OCI-LY1 (cell line): ENCODE measurements around the gene SRBD1.
"Not testable (repeated sequence)": the region's sequence is repeated elsewhere in the genome, so short reads cannot be mapped to it uniquely, and the experiment has no call there.

Experiments
- H2AFZ ChIP-seq: fragments of 200-600 bp; sonication (generic), shearing (Covaris generic); 2 replicates; pipeline ENCODE4 v1.6.0; 2014; ENCODE audit warnings: antibody characterized with exemption, mild to moderate bottlenecking, low read length
- H3F3A ChIP-seq: fragments of 200-600 bp; sonication (generic), shearing (Covaris generic); 2 replicates; pipeline ENCODE4 v1.6.0; 2014; ENCODE audit warnings: mild to moderate bottlenecking, antibody characterized with exemption, low read length, moderate library complexity; ENCODE audit not compliant: insufficient read depth
- H3K27ac ChIP-seq: fragments of 200-600 bp; sonication (generic); 2 replicates; pipeline ENCODE4 v1.5.1; 2014; ENCODE audit warnings: low read length, mixed run types, mild to moderate bottlenecking, low read depth; ENCODE audit not compliant: poor library complexity, severe bottlenecking
- H3K27me3 ChIP-seq: fragments of 200-600 bp; sonication (generic); 2 replicates; pipeline ENCODE4 v1.6.0; 2014; ENCODE audit warnings: antibody characterized with exemption, mild to moderate bottlenecking, low read length, moderate library complexity; ENCODE audit not compliant: insufficient read depth
- H3K36me3 ChIP-seq: fragments of 200-600 bp; sonication (generic); 2 replicates; pipeline ENCODE4 v1.6.1; 2014; ENCODE audit warnings: mild to moderate bottlenecking, antibody characterized with exemption, low read length, moderate library complexity, mixed read lengths; ENCODE audit not compliant: insufficient read depth
- H3K4me1 ChIP-seq: fragments of 200-600 bp; sonication (generic); 2 replicates; pipeline ENCODE4 v1.5.1; 2014; ENCODE audit warnings: mild to moderate bottlenecking, low read length, moderate library complexity; ENCODE audit not compliant: insufficient read depth, severe bottlenecking
- H3K4me2 ChIP-seq: fragments of 200-600 bp; sonication (generic), shearing (Covaris generic); 2 replicates; pipeline ENCODE4 v1.6.1; 2014; ENCODE audit warnings: low read length
- H3K4me3 ChIP-seq: fragments of 200-600 bp; sonication (generic); 2 replicates; pipeline ENCODE4 v1.5.1; 2014; ENCODE audit warnings: low read length, low read depth, mild to moderate bottlenecking, mixed read lengths; ENCODE audit not compliant: poor library complexity, severe bottlenecking
- H3K79me2 ChIP-seq: fragments of 200-600 bp; shearing (Covaris generic); 2 replicates; pipeline ENCODE4 v1.6.1; 2016; ENCODE audit warnings: mixed run types, low read length, mixed read lengths; ENCODE audit not compliant: insufficient read depth
- H3K9ac ChIP-seq: fragments of 200-600 bp; sonication (generic), shearing (Covaris generic); 2 replicates; pipeline ENCODE4 v1.6.1; 2014; ENCODE audit warnings: mild to moderate bottlenecking, low read length, mixed read lengths
- H3K9me2 ChIP-seq: fragments of 200-600 bp; sonication (generic), shearing (Covaris generic); 2 replicates; pipeline ENCODE4 v1.6.1; 2014; ENCODE audit warnings: low read depth, mild to moderate bottlenecking, low read length, mixed read lengths
- H3K9me3 ChIP-seq: fragments of 200-600 bp; shearing (Covaris generic); 2 replicates; pipeline ENCODE4 v1.6.1; 2014; ENCODE audit warnings: low read length, mixed read lengths
- H4K20me1 ChIP-seq: fragments of 200-600 bp; sonication (generic), shearing (Covaris generic); 2 replicates; pipeline ENCODE4 v1.6.0; 2016; ENCODE audit warnings: mild to moderate bottlenecking, low read length; ENCODE audit not compliant: insufficient read depth
- EZH2 ChIP-seq: fragments of 200-600 bp; sonication (generic), shearing (Covaris generic); IDR thresholded peaks from 2 replicates; pipeline ENCODE4 v1.8.0; 2017; ENCODE audit warnings: borderline replicate concordance, mixed run types, mild to moderate bottlenecking, antibody characterized with exemption, low read length, moderate library complexity, mixed read lengths
- TF ChIP-seq, protein P1 (sequence below): fragments of 200-600 bp; sonication (generic), shearing (Covaris generic); IDR thresholded peaks from 2 replicates; pipeline ENCODE4 v1.5.1; 2017; ENCODE audit warnings: mild to moderate bottlenecking, antibody characterized with exemption, low read length, moderate library complexity, mixed read lengths

SRBD1 gene

DNA sequence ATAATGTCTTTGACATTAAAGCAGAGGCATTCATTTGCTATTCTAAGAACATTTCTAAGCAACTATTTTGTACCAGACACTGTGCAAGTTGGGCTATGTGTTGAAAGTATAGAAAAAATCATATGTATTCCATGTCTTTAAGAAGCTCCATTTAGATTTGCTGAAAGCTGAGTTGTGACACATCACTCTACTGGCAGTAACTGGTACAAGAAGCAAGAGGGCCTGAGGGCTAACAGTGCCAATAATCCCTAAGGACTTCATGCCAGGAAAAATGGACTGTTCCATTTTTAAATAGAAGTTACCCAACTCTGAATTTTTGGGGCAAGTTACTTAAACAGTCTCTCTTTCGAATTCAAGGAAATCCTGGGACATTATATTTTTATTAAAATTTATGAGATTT, 178.7 kb downstream of the SRBD1 start:
- Histone ChIP-seq H3K36me3 (0 out of 2 replicates have a peak, but pooled peaks cover 6% of the 10 kb centered on the region), H3K9me3 (no peaks in the 10 kb centered on the region), H3K9ac (no peak overlapping the region), H3K27ac (peak overlapping the region; percentile 29), H3F3A (no peaks in the 10 kb centered on the region), H3K4me3 (no peak overlapping the region), H2AFZ (no peak overlapping the region), H4K20me1 (no peaks in the 10 kb centered on the region), H3K27me3 (no peaks in the 10 kb centered on the region), H3K4me2 (no peak overlapping the region), H3K4me1 (peaks cover 16% of the 10 kb centered on the region), H3K9me2 (no peaks in the 10 kb centered on the region), H3K79me2 (no peaks in the 10 kb centered on the region)
- no peak for TF ChIP-seq EZH2
- TF ChIP-seq, protein P1, sequence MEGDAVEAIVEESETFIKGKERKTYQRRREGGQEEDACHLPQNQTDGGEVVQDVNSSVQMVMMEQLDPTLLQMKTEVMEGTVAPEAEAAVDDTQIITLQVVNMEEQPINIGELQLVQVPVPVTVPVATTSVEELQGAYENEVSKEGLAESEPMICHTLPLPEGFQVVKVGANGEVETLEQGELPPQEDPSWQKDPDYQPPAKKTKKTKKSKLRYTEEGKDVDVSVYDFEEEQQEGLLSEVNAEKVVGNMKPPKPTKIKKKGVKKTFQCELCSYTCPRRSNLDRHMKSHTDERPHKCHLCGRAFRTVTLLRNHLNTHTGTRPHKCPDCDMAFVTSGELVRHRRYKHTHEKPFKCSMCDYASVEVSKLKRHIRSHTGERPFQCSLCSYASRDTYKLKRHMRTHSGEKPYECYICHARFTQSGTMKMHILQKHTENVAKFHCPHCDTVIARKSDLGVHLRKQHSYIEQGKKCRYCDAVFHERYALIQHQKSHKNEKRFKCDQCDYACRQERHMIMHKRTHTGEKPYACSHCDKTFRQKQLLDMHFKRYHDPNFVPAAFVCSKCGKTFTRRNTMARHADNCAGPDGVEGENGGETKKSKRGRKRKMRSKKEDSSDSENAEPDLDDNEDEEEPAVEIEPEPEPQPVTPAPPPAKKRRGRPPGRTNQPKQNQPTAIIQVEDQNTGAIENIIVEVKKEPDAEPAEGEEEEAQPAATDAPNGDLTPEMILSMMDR, result no peak

- H3K79me2 ChIP-seq, H3K9me2 ChIP-seq, H3K4me2 ChIP-seq, H3K27ac ChIP-seq, H3K4me1 ChIP-seq, H3F3A ChIP-seq, H3K9me3 ChIP-seq, H3K27me3 ChIP-seq, H2AFZ ChIP-seq, H3K36me3 ChIP-seq, H3K9ac ChIP-seq, H3K4me3 ChIP-seq, H4K20me1 ChIP-seq: not testable (repeated sequence)
Observed at GRCh38 chr2:45426025-45426424, 185.0 kb downstream of the SRBD1 start.

DNA sequence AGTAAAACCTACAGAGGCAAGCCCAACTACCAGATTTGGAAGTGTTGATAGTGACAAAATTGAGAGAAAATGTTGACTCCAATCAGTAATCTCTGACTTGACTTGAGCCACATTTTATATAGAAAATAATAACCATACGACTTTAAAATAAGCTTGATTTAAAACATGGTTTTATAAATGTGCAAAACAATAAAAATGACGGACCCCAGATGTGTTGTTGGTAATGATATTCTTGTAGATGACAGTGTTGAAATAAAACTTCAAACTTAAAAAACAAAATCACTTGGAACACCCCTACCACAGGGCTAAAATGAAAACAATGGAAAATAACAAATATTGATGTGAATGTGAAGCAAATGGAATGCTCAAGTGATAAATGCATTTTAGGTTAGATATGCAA, 188.1 kb downstream of the SRBD1 start:
- no peaks in the 10 kb centered on the region for H3K27me3 ChIP-seq
- no peaks in the 10 kb centered on the region for H4K20me1 ChIP-seq
- no peak overlapping the region for H3K9ac ChIP-seq
- no peaks in the 10 kb centered on the region for H3F3A ChIP-seq
- no peak for TF ChIP-seq EZH2
- TF ChIP-seq, protein P1, result no peak
- H2AFZ ChIP-seq, result no peak overlapping the region
- H3K36me3 ChIP-seq, result peaks cover 15% of the 10 kb centered on the region; the same call in 1 of the 2 replicates
- no peaks in the 10 kb centered on the region for H3K9me3 ChIP-seq
- no peak overlapping the region for H3K27ac ChIP-seq
- H3K4me3 ChIP-seq, result no peak overlapping the region
- no peak overlapping the region for H3K4me2 ChIP-seq
- H3K9me2 ChIP-seq, result no peaks in the 10 kb centered on the region
- no peaks in the 10 kb centered on the region for H3K4me1 ChIP-seq
- H3K79me2 ChIP-seq, result no peaks in the 10 kb centered on the region

DNA sequence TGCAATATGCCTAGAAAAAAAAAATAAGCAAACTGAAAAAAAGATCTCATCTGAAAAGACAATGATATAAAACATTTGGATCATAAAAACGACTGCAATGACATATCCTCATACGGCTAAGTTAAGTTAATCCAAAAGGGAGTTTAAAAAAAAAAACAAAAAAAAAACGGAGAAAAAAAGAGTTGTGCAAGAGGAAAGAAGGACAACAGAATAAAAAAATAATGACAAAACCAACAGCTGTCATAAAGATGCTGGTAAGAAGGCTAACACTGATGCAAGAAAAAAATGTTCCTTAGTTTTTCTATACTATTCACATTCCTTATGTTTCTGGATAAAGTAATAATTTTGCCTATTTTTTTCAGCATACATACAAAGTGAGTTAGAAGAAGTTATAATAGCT, 192.5 kb downstream of the SRBD1 start:
- Histone ChIP-seq H3K36me3 (peaks cover 22% of the 10 kb centered on the region; the same call in 1 of the 2 replicates), H3F3A (no peaks in the 10 kb centered on the region), H3K4me2 (no peak overlapping the region), H3K4me3 (no peak overlapping the region), H3K4me1 (no peaks in the 10 kb centered on the region), H3K9me2 (no peaks in the 10 kb centered on the region), H3K27ac (no peak overlapping the region), H3K79me2 (no peaks in the 10 kb centered on the region), H3K27me3 (no peaks in the 10 kb centered on the region), H2AFZ (no peak overlapping the region), H4K20me1 (no peaks in the 10 kb centered on the region), H3K9me3 (no peaks in the 10 kb centered on the region), H3K9ac (no peak overlapping the region)
- TF ChIP-seq, protein P1, result no peak
- no peak for TF ChIP-seq EZH2
